ENCODE measurements around the gene ACO1.

ACO1 gene

DNA sequence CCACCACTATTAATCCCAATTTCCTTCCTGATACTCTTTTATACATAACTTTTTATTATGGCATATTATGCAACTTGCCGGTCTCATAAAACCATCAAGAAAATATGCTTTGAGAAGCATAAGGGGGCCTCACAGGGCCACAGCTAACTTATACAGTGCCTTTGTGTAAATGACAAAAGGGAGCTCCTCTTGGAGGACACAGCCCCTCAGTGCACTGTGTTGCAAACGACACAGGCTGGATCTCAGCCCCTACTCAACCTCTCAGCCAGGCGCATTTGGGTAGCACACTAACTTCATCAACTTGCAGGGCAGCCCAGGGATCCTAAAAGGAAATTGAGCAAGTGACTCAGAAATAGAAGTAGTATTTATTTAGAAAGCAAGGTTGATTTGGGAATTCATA, 106.2 kb downstream of the ACO1 start:
- no peak for DNase-seq (ENCODE audit: low read depth)

GRCh38 chr9:32497921-32498320, 113.5 kb downstream of the ACO1 start:
- no peak for DNase-seq (ENCODE audit: low read depth)

GRCh38 chr9:32500768-32501167, 116.3 kb downstream of the ACO1 start:
- no peak for DNase-seq (ENCODE audit: low read depth)

- DNase-seq (ENCODE audit: low read depth), result no peak
These were observed 117.4 kb downstream of the ACO1 start for GRCh38 chr9:32501868-32502267.

GRCh38 chr9:32502464-32502863, 118.0 kb downstream of the ACO1 start:
- no peak for DNase-seq (ENCODE audit: low read depth)

GRCh38 chr9:32503008-32503407, 118.6 kb downstream of the ACO1 start:
- no peak for DNase-seq (ENCODE audit: low read depth)

Measured in stimulated activated CD8-positive, alpha-beta memory T cell treated with anti-CD3 and anti-CD28 coated beads, Interleukin-12 subunit alpha, Interleukin-12 subunit beta, amount 100 ng/mL, for 4 hours (primary cell).